Activated CD4-positive, alpha-beta T cell treated with anti-CD3 and anti-CD28 coated beads for 4 hours (primary cell): ENCODE results near the gene PPP2R1B.
"Not testable (repeated sequence)": the region's sequence is repeated elsewhere in the genome, so short reads cannot be mapped to it uniquely, and the experiment has no call there.

Experiments used
- DNase-seq, 2 donors: peaks; one replicate each; pipeline ENCODE4 v3.0.0-alpha.2; 2020

The PPP2R1B gene

GRCh38 chr11:111723595-111723994, 42.6 kb downstream of the PPP2R1B start:
- no peak for DNase-seq

- no peak for DNase-seq
Observed at GRCh38 chr11:111722501-111722900, 43.7 kb downstream of the PPP2R1B start.

- DNase-seq: no peak
Observed at GRCh38 chr11:111720801-111721494, 45.2 kb downstream of the PPP2R1B start.

GRCh38 chr11:111719379-111719778, 46.8 kb downstream of the PPP2R1B start:
- no peak for DNase-seq

- no peak for DNase-seq
Observed at GRCh38 chr11:111718859-111719258, 47.3 kb downstream of the PPP2R1B start.

- DNase-seq: no peak
Observed at GRCh38 chr11:111718436-111718835, 47.8 kb downstream of the PPP2R1B start.

GRCh38 chr11:111717660-111718059, 48.5 kb downstream of the PPP2R1B start:
- not testable (repeated sequence) for DNase-seq

- no peak for DNase-seq
Observed at GRCh38 chr11:111715142-111715816, 50.9 kb downstream of the PPP2R1B start.

- DNase-seq: no peak
Observed at GRCh38 chr11:111714522-111714921, 51.7 kb downstream of the PPP2R1B start.

GRCh38 chr11:111707691-111708067, 58.5 kb downstream of the PPP2R1B start:
- no peak for DNase-seq

GRCh38 chr11:111707039-111707690, 59.0 kb downstream of the PPP2R1B start:
- DNase-seq: no peak

- no peak for DNase-seq
Observed at GRCh38 chr11:111703576-111703975, 62.6 kb downstream of the PPP2R1B start.

- DNase-seq: no peak
Observed at GRCh38 chr11:111702623-111703022, 63.6 kb downstream of the PPP2R1B start.

GRCh38 chr11:111700162-111700561, 66.0 kb downstream of the PPP2R1B start:
- no peak for DNase-seq

- no peak for DNase-seq
Observed at GRCh38 chr11:111699579-111700156, 66.5 kb downstream of the PPP2R1B start.

- no peak for DNase-seq
Observed at GRCh38 chr11:111698852-111699559, 67.2 kb downstream of the PPP2R1B start.

- DNase-seq: no peak
Observed at GRCh38 chr11:111697933-111698371, 68.2 kb downstream of the PPP2R1B start.

- no peak for DNase-seq
Observed at GRCh38 chr11:111696556-111696955, 69.6 kb downstream of the PPP2R1B start.

- no peak for DNase-seq
Observed at GRCh38 chr11:111694851-111695250, 71.3 kb downstream of the PPP2R1B start.

GRCh38 chr11:111693224-111693937, 72.8 kb downstream of the PPP2R1B start:
- no peak for DNase-seq

GRCh38 chr11:111691741-111692140, 74.4 kb downstream of the PPP2R1B start:
- no peak for DNase-seq

GRCh38 chr11:111691176-111691575, 75.0 kb downstream of the PPP2R1B start:
- DNase-seq: no peak
